Memory B cell (primary cell): ENCODE measurements around the gene TGM4.
A peak's percentile ranks its signal among the peaks of the same experiment; 100 is the strongest.
"Not testable (repeated sequence)": the region's sequence is repeated elsewhere in the genome, so short reads cannot be mapped to it uniquely, and the experiment has no call there.

ENCODE experiments used
- ATAC-seq: fragments of 150-1000 bp; cut with Tn5 transposase; 2 replicates; pipeline ENCODE4 v1.10.0; 2021; ENCODE audit warnings: low read depth, mild to moderate bottlenecking, moderate library complexity
- DNase-seq, 2 donors: peaks; one replicate each; pipeline ENCODE4 v3.0.0; 2022; ENCODE audit warnings: low spot score in 2 of 2
- H3K27ac Mint-ChIP-seq: one replicate; pipeline ENCODE4 v1.8.0; 2022; ENCODE audit warnings: mild to moderate bottlenecking, moderate library complexity, mixed read lengths
- H3K27me3 Mint-ChIP-seq: one replicate; pipeline ENCODE4 v1.8.0; 2022; ENCODE audit warnings: mixed read lengths
- H3K36me3 Mint-ChIP-seq: one replicate; pipeline ENCODE4 v1.8.0; 2022; ENCODE audit warnings: mild to moderate bottlenecking, mixed read lengths
- H3K4me1 Mint-ChIP-seq: one replicate; pipeline ENCODE4 v1.8.0; 2022; ENCODE audit warnings: mixed read lengths
- H3K4me3 Mint-ChIP-seq: one replicate; pipeline ENCODE4 v1.8.0; 2022; ENCODE audit warnings: mild to moderate bottlenecking, moderate library complexity, mixed read lengths
- H3K9me3 Mint-ChIP-seq: one replicate; pipeline ENCODE4 v1.8.0; 2022; ENCODE audit warnings: mixed read lengths

The TGM4 gene

DNA sequence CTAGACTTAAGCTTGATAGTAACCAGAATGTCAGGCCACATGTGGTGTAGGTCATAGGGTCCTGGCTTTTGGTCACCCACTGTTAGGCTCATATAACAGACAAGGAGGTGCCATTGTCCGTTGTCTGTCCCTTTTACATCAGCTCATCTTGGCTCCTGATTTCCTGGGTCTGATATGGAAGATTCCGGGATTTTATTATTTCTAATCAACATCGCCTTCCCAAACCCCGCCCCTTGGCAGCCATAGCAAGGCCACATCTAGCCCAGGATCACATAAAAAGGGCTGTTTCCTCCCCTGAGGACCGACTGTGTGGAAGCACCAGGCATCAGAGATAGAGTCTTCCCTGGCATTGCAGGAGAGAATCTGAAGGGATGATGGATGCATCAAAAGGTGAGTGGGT lies at the start of gene TGM4:
TGM4 (plus strand) TSS at position 301 of the 400 bp plus-strand sequence; CDS start at position 372, 71 bp downstream.
- no peak for ATAC-seq

DNA sequence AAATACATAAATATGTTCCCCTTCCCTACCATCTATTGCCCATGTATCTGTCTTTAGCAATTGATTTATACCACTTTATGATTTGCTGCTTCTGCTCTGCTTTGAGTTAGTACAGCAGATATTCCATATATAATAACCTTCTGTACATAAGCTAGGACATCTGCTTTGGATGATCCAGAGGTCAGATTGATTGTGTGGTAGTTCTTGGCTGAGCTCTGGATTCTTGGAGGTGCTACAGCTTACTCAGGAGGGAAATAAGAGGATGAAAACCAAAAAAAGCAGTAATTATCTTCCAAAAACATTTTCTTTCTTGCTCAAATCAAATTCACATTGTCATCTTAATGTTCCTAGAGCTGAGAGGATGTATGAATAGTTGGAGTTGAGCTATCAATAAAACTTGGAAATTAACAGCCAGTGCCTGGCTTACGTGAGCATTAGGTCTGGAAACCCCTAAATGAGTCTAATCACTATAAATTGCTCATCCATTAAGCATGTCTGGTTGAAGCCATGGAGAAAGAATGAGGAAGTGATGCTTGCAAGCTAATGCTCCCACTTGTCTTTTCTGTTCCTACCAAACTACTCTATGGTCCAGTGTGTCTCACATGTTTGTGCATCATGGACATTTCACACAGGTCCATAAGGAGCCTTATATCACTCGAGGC lies 49.0 kb upstream of the TGM4 start:
- ATAC-seq, result no peak
- peaks cover 5% of the 10 kb centered on the region for H3K36me3 Mint-ChIP-seq
- no peaks in the 10 kb centered on the region for H3K4me1 Mint-ChIP-seq
- no peak for DNase-seq
- H3K4me3 Mint-ChIP-seq, result no peak overlapping the region
- H3K27me3 Mint-ChIP-seq, result no peaks in the 10 kb centered on the region
- no peak overlapping the region for H3K27ac Mint-ChIP-seq
- peaks cover 2% of the 10 kb centered on the region for H3K9me3 Mint-ChIP-seq

More for the DNA sequence above, at the start of gene TGM4:
- H3K4me1 Mint-ChIP-seq, result no peaks in the 10 kb centered on the region
- H3K27me3 Mint-ChIP-seq, result peaks cover 4% of the 10 kb centered on the region
- no peak for DNase-seq
- no peak within 1 kb of the TSS for H3K27ac Mint-ChIP-seq
- no peak within 1 kb of the TSS for H3K4me3 Mint-ChIP-seq
- no peaks in the 10 kb centered on the region for H3K9me3 Mint-ChIP-seq
- no peaks in the 10 kb centered on the region for H3K36me3 Mint-ChIP-seq

DNA sequence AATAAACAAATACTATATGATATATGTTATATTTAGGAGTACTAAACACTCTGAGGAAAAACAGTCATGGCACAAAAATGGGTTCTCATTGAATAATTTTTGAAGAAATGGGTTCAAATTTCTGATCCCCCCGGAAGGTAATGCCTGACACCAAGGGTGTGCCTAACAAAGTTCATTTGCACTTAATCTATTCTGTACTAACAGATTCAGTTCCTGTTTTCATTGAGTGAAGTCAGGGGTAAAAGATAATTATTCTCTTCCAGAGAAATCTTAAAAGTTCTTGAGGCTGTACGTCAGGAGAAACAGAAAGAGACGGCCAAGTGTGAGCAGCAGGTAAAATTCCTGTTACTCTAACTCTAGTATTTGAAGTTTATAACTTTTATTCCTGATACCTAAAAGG lies 47.2 kb upstream of the TGM4 start:
- DNase-seq (no peak), ATAC-seq (no peak)
- no peak overlapping the region for H3K4me3 Mint-ChIP-seq
- no peak overlapping the region for H3K27ac Mint-ChIP-seq
- H3K36me3 Mint-ChIP-seq, result peaks cover 8% of the 10 kb centered on the region
- H3K9me3 Mint-ChIP-seq, result peaks cover 2% of the 10 kb centered on the region
- no peaks in the 10 kb centered on the region for H3K27me3 Mint-ChIP-seq
- H3K4me1 Mint-ChIP-seq, result no peaks in the 10 kb centered on the region

DNA sequence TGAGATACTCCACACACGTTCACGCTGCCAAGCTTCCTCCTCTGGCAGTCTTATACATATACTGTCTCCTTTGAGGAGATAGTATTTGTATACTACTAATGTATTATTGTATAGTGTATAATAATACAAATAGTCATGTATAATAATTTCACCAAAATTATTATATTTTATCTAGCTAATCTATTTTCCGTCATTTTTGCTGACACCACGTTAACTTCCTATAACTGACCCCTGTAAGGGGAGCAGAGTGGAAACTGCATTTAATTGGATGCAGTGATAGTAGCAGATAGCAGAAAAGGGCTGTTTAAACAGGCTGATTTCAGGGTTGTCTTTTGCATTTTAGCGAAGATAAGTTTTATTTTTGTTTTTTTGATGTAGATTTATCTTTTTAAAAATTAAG lies 43.2 kb upstream of the TGM4 start:
- no peak for DNase-seq
- Mint-ChIP-seq H3K4me1 (no peaks in the 10 kb centered on the region), H3K4me3 (no peak overlapping the region), H3K27ac (no peak overlapping the region), H3K27me3 (no peaks in the 10 kb centered on the region), H3K9me3 (peaks cover 3% of the 10 kb centered on the region), H3K36me3 (peaks cover 7% of the 10 kb centered on the region)
- ATAC-seq, result no peak

DNA sequence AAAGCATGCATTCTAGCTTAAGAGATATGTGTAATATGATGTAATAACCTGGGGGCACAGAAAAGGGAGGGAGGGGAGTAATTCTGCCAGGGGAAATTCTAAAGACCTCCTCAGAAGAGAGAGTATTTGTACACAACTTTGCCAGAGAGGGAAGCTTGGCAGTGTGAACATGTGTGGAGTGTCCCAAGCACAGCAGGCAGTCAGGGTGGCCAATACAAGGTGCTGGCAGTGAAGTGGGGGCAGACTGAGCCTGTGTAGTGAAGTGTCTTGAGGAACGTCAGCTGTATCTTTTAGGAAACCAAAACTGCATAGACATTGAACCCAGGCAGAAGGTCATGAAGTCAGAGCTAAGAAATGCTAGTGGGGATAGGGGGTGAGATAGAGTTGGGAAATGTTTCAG lies 42.4 kb upstream of the TGM4 start:
- Mint-ChIP-seq H3K27ac (no peak overlapping the region), H3K4me1 (no peaks in the 10 kb centered on the region), H3K36me3 (peaks cover 9% of the 10 kb centered on the region), H3K27me3 (no peaks in the 10 kb centered on the region), H3K9me3 (peaks cover 7% of the 10 kb centered on the region), H3K4me3 (no peak overlapping the region)
- DNase-seq (no peak), ATAC-seq (no peak)

DNA sequence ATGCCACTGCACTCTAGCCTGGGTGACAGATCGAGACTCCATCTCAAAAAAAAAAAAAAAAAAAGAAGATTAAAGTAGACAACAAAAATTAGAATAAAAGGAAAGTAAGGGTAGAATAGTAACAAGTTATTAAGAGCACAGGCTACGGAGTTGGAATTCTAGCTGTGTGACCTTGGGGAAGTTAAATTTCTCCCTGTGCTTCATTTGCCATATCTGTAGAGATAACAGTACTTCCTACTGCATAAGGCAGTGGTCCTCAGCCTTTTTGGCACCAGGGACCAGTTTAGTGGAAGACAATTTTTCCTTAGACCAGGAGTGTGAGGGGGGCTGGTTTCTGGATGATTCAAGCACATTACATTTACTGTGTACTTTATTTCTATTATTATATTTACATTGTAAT lies 41.4 kb upstream of the TGM4 start:
- Mint-ChIP-seq H3K36me3 (peaks cover 9% of the 10 kb centered on the region), H3K9me3 (peaks cover 9% of the 10 kb centered on the region), H3K27ac (no peak overlapping the region), H3K4me3 (no peak overlapping the region), H3K27me3 (no peaks in the 10 kb centered on the region), H3K4me1 (no peaks in the 10 kb centered on the region)
- ATAC-seq (no peak), DNase-seq (no peak)

DNA sequence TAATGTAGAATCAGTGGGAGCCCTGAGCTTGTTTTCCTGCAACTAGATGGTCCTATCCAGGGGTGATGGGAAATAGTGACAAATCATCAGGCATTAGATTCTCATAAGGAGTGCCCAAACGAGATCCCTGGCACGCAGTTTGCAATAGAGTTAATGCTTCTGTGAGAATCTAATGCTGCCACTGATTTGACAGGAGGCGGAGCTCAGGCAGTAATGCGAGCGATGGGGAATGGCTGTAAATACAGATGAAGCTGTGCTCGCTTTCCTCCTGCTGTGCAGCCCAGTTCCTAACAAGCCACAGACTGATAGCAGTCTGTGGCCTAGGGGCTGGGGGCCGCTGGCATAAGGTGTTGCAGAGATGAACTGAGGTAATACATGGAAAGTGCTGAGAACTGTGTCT lies 41.0 kb upstream of the TGM4 start:
- ATAC-seq, result no peak
- Mint-ChIP-seq H3K36me3 (peaks cover 11% of the 10 kb centered on the region), H3K4me1 (no peaks in the 10 kb centered on the region), H3K27ac (no peak overlapping the region), H3K4me3 (no peak overlapping the region), H3K9me3 (peaks cover 9% of the 10 kb centered on the region), H3K27me3 (no peaks in the 10 kb centered on the region)
- DNase-seq, result no peak

DNA sequence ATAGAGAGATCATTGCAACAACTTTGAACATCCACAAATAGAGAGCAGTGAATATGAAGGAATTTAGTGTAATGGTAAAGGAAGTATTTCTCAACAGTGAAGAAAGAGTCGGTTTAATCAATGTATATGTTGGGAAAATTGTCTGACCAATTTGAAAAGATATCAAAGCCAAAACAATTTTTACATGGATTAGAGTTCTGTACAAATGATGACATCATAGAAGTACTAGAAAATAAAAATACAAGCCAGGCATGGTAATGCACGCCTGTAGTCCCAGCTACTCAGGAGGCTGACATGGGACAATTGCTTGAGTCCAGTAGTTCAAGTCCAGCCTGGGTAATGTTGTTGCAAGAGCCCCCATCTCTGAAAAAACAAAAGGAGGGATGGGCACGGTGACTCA lies 38.7 kb upstream of the TGM4 start:
- peaks cover 9% of the 10 kb centered on the region for H3K9me3 Mint-ChIP-seq
- no peaks in the 10 kb centered on the region for H3K4me1 Mint-ChIP-seq
- no peak overlapping the region for H3K27ac Mint-ChIP-seq
- ATAC-seq (no peak), DNase-seq (no peak)
- no peaks in the 10 kb centered on the region for H3K27me3 Mint-ChIP-seq
- no peak overlapping the region for H3K4me3 Mint-ChIP-seq
- H3K36me3 Mint-ChIP-seq, result peaks cover 14% of the 10 kb centered on the region

DNA sequence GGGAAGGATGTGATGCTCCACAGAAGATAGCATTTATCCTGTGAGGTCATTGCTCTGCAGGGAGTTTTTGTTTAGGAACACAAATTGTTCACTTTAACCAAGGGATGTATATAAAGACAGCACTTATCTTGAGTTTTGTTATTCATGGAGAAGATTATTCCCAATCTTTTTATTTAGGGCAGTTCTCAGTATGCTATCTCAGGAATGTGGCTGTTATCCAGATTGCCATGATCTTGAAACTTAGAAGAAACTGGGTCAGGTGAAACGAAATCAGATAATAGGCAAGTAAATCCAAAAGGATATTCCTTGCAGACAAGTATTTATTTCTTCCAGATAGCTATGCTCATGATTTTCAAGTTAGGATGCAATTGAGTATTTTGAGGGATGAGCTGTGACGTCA lies 32.0 kb upstream of the TGM4 start:
- H3K36me3 Mint-ChIP-seq, result peaks cover 10% of the 10 kb centered on the region
- no peaks in the 10 kb centered on the region for H3K4me1 Mint-ChIP-seq
- no peak overlapping the region for H3K4me3 Mint-ChIP-seq
- no peaks in the 10 kb centered on the region for H3K27me3 Mint-ChIP-seq
- ATAC-seq, result no peak
- H3K27ac Mint-ChIP-seq, result no peak overlapping the region
- no peak for DNase-seq
- no peaks in the 10 kb centered on the region for H3K9me3 Mint-ChIP-seq

DNA sequence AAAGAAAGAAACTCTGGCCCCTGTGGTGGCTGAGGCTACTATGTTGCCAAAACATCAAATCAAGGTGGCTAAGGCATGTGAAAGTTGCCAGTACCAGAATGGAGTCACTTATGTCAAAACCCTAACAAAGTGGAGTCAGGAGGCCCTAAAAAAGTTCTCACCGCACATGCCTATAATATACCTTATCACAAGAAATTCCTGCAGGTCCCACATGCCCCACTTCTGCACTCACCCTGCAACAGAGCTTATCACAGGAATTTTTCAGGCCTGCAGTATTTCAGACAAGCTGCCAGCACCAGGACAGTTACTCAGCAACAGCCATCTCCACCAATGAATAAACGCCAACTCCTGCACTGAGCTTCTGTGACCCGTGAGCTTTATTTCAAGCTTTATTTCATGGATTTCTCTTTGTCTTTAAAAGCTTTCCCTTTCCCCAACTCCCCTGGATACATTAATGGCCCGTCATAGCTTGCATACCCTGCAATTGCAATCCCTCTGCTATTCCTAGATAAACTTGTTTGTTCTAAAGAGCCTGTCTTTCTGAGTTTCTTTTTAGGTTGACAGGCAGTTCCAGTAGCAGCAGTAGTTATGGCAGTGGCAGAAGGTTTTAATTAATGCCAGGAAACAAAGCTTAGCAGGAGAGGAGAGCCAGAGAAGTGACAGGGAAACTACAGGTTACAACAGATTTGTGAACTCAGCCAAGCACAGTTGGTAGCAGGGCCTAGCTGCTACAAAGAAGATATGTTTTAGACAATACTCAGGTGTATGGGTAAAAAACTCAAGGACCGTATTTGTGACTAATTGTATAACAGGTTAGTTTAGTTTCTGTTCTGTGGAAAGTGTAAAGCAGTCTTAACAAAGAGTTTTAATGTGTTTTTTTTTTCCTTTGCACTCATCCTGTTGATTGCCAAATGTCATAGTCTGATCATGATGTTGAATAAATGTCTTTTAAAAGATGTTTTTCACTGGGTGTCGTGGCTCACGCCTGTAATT lies 28.6 kb upstream of the TGM4 start:
- H3K27me3 Mint-ChIP-seq, result no peaks in the 10 kb centered on the region
- H3K36me3 Mint-ChIP-seq, result peaks cover 6% of the 10 kb centered on the region
- no peaks in the 10 kb centered on the region for H3K9me3 Mint-ChIP-seq
- H3K4me1 Mint-ChIP-seq, result no peaks in the 10 kb centered on the region
- no peak overlapping the region for H3K27ac Mint-ChIP-seq
- no peak for ATAC-seq
- H3K4me3 Mint-ChIP-seq, result no peak overlapping the region
- no peak for DNase-seq

DNA sequence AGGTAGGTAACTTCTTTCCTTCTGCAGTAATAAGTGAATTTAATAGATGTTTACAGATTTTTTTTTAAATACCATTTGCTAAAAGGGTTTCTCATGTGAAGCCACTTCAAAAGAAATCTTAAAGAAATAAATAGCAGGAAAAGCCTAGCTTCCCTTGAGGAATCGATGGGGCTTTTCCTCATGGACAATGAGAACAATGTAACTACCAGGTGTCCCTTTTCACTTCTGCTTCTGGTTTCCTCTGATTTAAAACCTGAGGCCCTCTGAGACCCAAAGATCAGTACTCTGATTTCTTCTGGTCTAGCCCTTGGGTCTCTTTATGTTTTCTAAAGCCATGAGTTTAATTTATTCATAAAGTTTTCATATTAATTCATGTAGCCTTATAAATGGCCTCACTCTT lies 25.8 kb upstream of the TGM4 start:
- ATAC-seq (no peak), DNase-seq (no peak)
- H3K4me1 Mint-ChIP-seq, result no peaks in the 10 kb centered on the region
- no peaks in the 10 kb centered on the region for H3K9me3 Mint-ChIP-seq
- peaks cover 4% of the 10 kb centered on the region for H3K36me3 Mint-ChIP-seq
- H3K27ac Mint-ChIP-seq, result no peak overlapping the region
- no peaks in the 10 kb centered on the region for H3K27me3 Mint-ChIP-seq
- H3K4me3 Mint-ChIP-seq, result no peak overlapping the region

DNA sequence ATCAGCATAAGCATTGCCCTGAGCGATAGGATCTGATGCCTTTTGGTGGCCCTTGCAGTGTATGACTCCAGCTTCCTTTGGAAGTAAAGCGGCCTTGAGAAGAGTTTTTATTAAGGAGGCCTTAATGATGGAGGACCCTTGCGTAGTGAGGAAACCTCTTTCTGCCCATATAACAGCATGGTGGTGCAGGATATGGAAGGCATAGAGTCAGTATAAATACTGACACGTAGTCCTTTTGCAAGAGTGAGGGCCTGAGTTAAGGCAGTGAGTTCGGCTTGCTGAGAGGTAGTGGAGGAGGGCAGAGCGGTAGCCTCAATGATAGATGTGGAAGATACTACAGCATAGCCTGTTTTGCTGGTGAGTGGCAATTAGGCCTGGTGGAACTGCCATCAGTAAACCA lies 17.7 kb upstream of the TGM4 start:
- H3K9me3 Mint-ChIP-seq, H3K27ac Mint-ChIP-seq, DNase-seq, H3K4me3 Mint-ChIP-seq, H3K36me3 Mint-ChIP-seq, ATAC-seq, H3K4me1 Mint-ChIP-seq, H3K27me3 Mint-ChIP-seq: not testable (repeated sequence)

DNA sequence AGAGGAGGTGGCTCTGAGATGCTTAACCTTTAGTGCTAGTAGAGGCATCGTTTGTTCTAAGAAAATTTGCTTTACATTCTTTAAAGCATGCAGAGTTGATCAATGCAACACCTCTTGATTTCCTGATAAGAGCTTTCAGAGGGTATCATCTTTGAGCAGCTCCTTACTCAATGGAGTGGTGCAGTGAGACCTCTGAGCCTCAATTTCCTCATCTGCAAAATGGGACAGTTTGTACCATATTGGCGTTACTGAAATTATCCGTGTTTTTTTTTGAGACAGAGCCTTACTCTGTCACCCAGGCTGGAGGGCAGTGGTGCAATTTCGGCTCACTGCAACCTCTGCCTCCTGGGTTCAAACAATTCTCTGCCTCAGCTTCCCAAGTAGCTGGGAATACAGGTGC lies 14.3 kb upstream of the TGM4 start:
- no peaks in the 10 kb centered on the region for H3K27me3 Mint-ChIP-seq
- no peaks in the 10 kb centered on the region for H3K9me3 Mint-ChIP-seq
- ATAC-seq, result no peak

DNA sequence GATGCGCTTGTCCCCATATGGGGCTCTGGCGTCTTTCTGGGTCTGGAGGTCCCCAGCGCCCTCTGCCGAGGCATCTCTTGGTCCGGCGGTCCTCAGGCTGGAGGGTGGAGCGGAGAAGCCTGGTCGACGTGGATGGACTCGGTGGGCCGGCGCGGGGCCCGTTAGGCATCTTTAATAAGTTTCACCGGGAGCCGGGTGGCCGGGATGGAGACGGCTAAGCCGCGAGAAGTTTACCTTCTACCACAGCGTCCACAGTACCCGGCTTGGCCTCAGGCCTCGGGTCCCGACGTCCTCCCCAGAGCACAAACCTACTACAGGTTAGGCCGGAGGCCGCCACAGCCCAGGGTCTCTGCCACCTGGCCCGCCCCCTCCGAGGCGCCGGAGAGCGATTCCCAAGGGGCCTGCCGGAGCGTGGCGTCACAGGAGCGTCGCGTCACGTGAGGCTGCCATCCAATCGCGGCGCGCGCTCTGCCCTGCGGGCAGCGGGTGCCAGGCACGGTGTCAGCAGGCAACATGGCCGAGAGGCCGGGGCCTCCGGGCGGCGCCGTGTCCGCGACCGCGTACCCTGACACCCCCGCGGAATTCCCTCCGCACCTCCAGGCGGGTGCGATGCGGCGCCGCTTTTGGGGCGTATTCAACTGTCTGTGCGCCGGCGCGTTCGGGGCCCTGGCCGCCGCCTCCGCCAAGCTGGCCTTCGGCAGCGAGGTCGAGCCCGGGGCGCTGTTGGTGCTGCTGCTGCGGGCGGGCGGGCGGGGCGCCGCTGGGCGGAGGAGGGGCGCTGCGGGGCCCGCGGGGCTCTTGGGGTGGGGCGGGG lies 12.8 kb upstream of the TGM4 start, which contains the start of gene TMEM42:
TMEM42 (plus strand) TSS at position 501 of the 814 bp plus-strand sequence; CDS start at position 514, 13 bp downstream.
- Mint-ChIP-seq H3K27ac (peak within 1 kb of the TSS; percentile 86), H3K36me3 (peaks cover 1% of the 10 kb centered on the region), H3K27me3 (no peaks in the 10 kb centered on the region), H3K4me1 (peaks cover 15% of the 10 kb centered on the region), H3K9me3 (no peaks in the 10 kb centered on the region), H3K4me3 (peak within 1 kb of the TSS; percentile 89)
- DNase-seq (peak; percentile 91 to 92), ATAC-seq (peak; percentile 94)

More for the DNA sequence above, 14.3 kb upstream of the TGM4 start:
- no peak for DNase-seq
- no peak overlapping the region for H3K4me3 Mint-ChIP-seq
- no peaks in the 10 kb centered on the region for H3K36me3 Mint-ChIP-seq
- H3K27ac Mint-ChIP-seq, result no peak overlapping the region
- H3K4me1 Mint-ChIP-seq, result peaks cover 10% of the 10 kb centered on the region
